SIG-M5 treated with dmso at 0.1 percent for 504 hours (cell line): ENCODE data around the gene GTF2H2C_2.
"Not testable (repeated sequence)": the region's sequence is repeated elsewhere in the genome, so short reads cannot be mapped to it uniquely, and the experiment has no call there.

Experiments
- DNase-seq: peaks from one replicate; lab custom pipeline; 2025; ENCODE audit not compliant: unreplicated experiment; lab: John Stamatoyannopoulos, UW

The GTF2H2C_2 gene

GRCh38 chr5:70415117-70415516 is at the start of gene GTF2H2C_2:
Gene GTF2H2C_2, plus strand, starts transcription at chr5:70415368.
- not testable (repeated sequence) for DNase-seq

GRCh38 chr5:70400984-70401686 is 14.0 kb upstream of the GTF2H2C_2 start:
- DNase-seq, result not testable (repeated sequence)

GRCh38 chr5:70421322-70421721 is 6.2 kb downstream of the GTF2H2C_2 start:
- DNase-seq, result not testable (repeated sequence)

GRCh38 chr5:70423215-70423614 is 8.0 kb downstream of the GTF2H2C_2 start:
- not testable (repeated sequence) for DNase-seq

- not testable (repeated sequence) for DNase-seq
These were observed 23.4 kb downstream of the GTF2H2C_2 start for GRCh38 chr5:70438518-70438917.

GRCh38 chr5:70449565-70449964 is 34.4 kb downstream of the GTF2H2C_2 start:
- not testable (repeated sequence) for DNase-seq

GRCh38 chr5:70451249-70451984 is 36.2 kb downstream of the GTF2H2C_2 start:
- not testable (repeated sequence) for DNase-seq

GRCh38 chr5:70457093-70457492 is 41.9 kb downstream of the GTF2H2C_2 start:
- DNase-seq, result not testable (repeated sequence)

GRCh38 chr5:70459188-70459587 is 44.0 kb downstream of the GTF2H2C_2 start:
- not testable (repeated sequence) for DNase-seq

- not testable (repeated sequence) for DNase-seq
These were observed 46.8 kb downstream of the GTF2H2C_2 start for GRCh38 chr5:70461984-70462383.

- not testable (repeated sequence) for DNase-seq
These were observed 49.0 kb downstream of the GTF2H2C_2 start for GRCh38 chr5:70464019-70464637.

GRCh38 chr5:70469926-70470509 is 54.9 kb downstream of the GTF2H2C_2 start:
- not testable (repeated sequence) for DNase-seq
